ENCODE results near the gene C6. TPM values are rescaled to one million over a fixed set of nuclear protein-coding genes. Genes with fewer than 3 reads are reported as not detected.

The C6 gene
- total RNA-seq, 1 experiment from 2014 or later: 0.37 TPM

- Histone ChIP-seq H2AFZ (ENCODE audit: low read depth, low read length, poor library complexity, severe bottlenecking) (no peak overlapping the region), H3K9me2 (ENCODE audit: insufficient read depth) (no peaks in the 10 kb centered on the region), H3K36me3 (ENCODE audit: control insufficient read depth in 1 of 2, insufficient read depth in 2 of 2, low read length in 2 of 2) (no peaks in the 10 kb centered on the region), H3K27ac (ENCODE audit: low read depth, low read length) (no peak overlapping the region), H3K4me1 (ENCODE audit: control insufficient read depth in 1 of 2, insufficient read depth in 2 of 2, low read length in 2 of 2) (no peaks in the 10 kb centered on the region), H3K4me2 (ENCODE audit: low read length) (no peak overlapping the region), H3K79me2 (ENCODE audit: insufficient read depth, low read length) (no peaks in the 10 kb centered on the region), H3K4me3 (replicated peaks in 1 of 2; ENCODE audit: low read depth in 1 of 2, low read length in 2 of 2) (no peak overlapping the region), H3K9me3 (ENCODE audit: control insufficient read depth in 1 of 2, insufficient read depth in 1 of 2, low read depth in 1 of 2, low read length in 2 of 2) (no peaks in the 10 kb centered on the region), H3K27me3 (ENCODE audit: insufficient read depth, low read length) (no peaks in the 10 kb centered on the region), H4K20me1 (ENCODE audit: insufficient read depth) (no peaks in the 10 kb centered on the region), H3K9ac (ENCODE audit: low read length) (no peak overlapping the region)
- TF ChIP-seq, protein P1, sequence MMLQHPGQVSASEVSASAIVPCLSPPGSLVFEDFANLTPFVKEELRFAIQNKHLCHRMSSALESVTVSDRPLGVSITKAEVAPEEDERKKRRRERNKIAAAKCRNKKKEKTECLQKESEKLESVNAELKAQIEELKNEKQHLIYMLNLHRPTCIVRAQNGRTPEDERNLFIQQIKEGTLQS (IDR thresholded peaks at IDR 0.05): no peak
- TF ChIP-seq EZH2 (IDR thresholded peaks at IDR 0.05) (no peak), CBX3 (IDR thresholded peaks at IDR 0.05; ENCODE audit: low read depth) (no peak), POLR2AphosphoS5 (IDR thresholded peaks at IDR 0.05; ENCODE audit: low read depth, low read length) (no peak), RAD21 (IDR thresholded peaks at IDR 0.05; ENCODE audit: low read depth) (no peak)
- ChIA-PET RAD21 (ENCODE audit: low non-redundant PET in 1 of 2, low total read pairs in 2 of 2, uncharacterized antibody in 2 of 2, unreplicated experiment in 2 of 2) (no interaction called here), POLR2A (no interaction called here), CTCF (no interaction called here)
- DNase-seq (ENCODE audit: low read depth, low spot score): no peak
- no TSS peak for BruUV-seq (replicated peaks)
- ATAC-seq: no peak
- intact Hi-C loops (cut with micrococcal nuclease): no loop called here
These were observed 31.4 kb downstream of the C6 start for GRCh38 chr5:41181691-41182564.

DNA sequence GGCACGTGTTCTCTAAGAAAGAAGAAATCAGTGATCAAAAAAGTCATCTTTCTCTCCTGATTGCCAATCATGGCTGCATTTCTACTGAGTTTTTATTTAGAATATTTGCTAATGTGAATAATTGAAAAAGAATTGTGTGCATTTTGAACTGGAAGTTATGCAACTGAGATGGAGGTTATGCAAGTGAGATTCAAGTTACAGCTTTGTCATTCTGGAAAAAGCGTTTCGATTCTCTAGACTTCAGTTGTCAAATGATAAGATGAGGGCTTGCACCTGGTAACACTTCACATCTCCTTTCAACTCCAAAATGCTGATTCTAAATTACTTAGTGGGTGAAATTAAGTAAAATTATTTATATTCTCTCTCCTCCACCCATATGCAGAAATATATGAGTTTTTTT lies 36.4 kb downstream of the C6 start:
- CTCF ChIA-PET: no interaction called here
- H3K9me3 ChIP-seq (ENCODE audit: control insufficient read depth in 1 of 2, insufficient read depth in 1 of 2, low read depth in 1 of 2, low read length in 2 of 2): no peaks in the 10 kb centered on the region
- POLR2A ChIA-PET: no interaction called here
- H3K79me2 ChIP-seq (ENCODE audit: insufficient read depth, low read length): no peaks in the 10 kb centered on the region
- H3K4me1 ChIP-seq (ENCODE audit: control insufficient read depth in 1 of 2, insufficient read depth in 2 of 2, low read length in 2 of 2): no peaks in the 10 kb centered on the region
- no peak overlapping the region for H3K4me3 ChIP-seq (replicated peaks in 1 of 2; ENCODE audit: low read depth in 1 of 2, low read length in 2 of 2)
- no peaks in the 10 kb centered on the region for H3K27me3 ChIP-seq (ENCODE audit: insufficient read depth, low read length)
- DNase-seq (ENCODE audit: low read depth, low spot score): no peak
- no peak overlapping the region for H3K27ac ChIP-seq (ENCODE audit: low read depth, low read length)
- H2AFZ ChIP-seq (ENCODE audit: low read depth, low read length, poor library complexity, severe bottlenecking): no peak overlapping the region
- H3K9me2 ChIP-seq (ENCODE audit: insufficient read depth): no peaks in the 10 kb centered on the region
- intact Hi-C loops (cut with micrococcal nuclease): no loop called here
- no peak overlapping the region for H3K9ac ChIP-seq (ENCODE audit: low read length)
- TF ChIP-seq, protein P2, sequence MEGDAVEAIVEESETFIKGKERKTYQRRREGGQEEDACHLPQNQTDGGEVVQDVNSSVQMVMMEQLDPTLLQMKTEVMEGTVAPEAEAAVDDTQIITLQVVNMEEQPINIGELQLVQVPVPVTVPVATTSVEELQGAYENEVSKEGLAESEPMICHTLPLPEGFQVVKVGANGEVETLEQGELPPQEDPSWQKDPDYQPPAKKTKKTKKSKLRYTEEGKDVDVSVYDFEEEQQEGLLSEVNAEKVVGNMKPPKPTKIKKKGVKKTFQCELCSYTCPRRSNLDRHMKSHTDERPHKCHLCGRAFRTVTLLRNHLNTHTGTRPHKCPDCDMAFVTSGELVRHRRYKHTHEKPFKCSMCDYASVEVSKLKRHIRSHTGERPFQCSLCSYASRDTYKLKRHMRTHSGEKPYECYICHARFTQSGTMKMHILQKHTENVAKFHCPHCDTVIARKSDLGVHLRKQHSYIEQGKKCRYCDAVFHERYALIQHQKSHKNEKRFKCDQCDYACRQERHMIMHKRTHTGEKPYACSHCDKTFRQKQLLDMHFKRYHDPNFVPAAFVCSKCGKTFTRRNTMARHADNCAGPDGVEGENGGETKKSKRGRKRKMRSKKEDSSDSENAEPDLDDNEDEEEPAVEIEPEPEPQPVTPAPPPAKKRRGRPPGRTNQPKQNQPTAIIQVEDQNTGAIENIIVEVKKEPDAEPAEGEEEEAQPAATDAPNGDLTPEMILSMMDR (IDR thresholded peaks at IDR 0.05 in 2 of 3, conservative IDR thresholded peaks at IDR 0.05 in 1 of 3; ENCODE audit: borderline replicate concordance in 1 of 3, insufficient read depth in 1 of 3, low read depth in 2 of 3, low read length in 2 of 3): no peak
- TF ChIP-seq POLR2A (IDR thresholded peaks at IDR 0.05; ENCODE audit: borderline replicate concordance, extremely low read depth, insufficient read depth, insufficient read length) (no peak), EZH2 (IDR thresholded peaks at IDR 0.05) (no peak), SIN3A (IDR thresholded peaks at IDR 0.05; ENCODE audit: low read depth) (no peak), FOSL1 (IDR thresholded peaks at IDR 0.05; ENCODE audit: low read depth) (no peak)
- ATAC-seq: no peak
- H3K4me2 ChIP-seq (ENCODE audit: low read length): no peak overlapping the region
- BruUV-seq (replicated peaks): no TSS peak
- H4K20me1 ChIP-seq (ENCODE audit: insufficient read depth): no peaks in the 10 kb centered on the region
- RAD21 ChIA-PET (ENCODE audit: low non-redundant PET in 1 of 2, low total read pairs in 2 of 2, uncharacterized antibody in 2 of 2, unreplicated experiment in 2 of 2): no interaction called here
- no peaks in the 10 kb centered on the region for H3K36me3 ChIP-seq (ENCODE audit: control insufficient read depth in 1 of 2, insufficient read depth in 2 of 2, low read length in 2 of 2)

Measured in HCT116 (cell line).